ENCODE data around the gene ADGRD1.
"Not testable (repeated sequence)": the region's sequence is repeated elsewhere in the genome, so short reads cannot be mapped to it uniquely, and the experiment has no call there.

ADGRD1 gene

GRCh38 chr12:131126662-131127173, 173.0 kb downstream of the ADGRD1 start:
- DNase-seq = no peak

DNA sequence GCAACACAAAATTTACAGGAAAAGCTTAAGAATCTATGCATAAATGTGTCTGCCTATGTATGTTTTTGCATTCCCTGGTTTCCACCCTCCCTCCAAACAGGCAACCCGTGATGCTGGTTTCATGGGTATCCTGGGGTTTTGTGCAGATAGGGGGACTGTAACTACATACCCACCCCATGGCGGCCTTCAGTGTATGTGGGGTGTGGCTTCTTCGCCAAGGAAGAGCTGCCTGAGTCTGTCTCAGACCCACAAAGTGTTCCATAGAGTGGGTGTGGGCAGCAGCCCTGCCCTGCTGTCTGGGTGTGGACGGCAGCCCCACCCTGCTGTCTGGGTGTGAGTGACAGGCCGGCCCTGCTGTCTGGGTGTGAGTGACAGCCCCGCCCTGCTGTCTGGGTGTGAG, 174.8 kb downstream of the ADGRD1 start:
- no peak for DNase-seq

DNA sequence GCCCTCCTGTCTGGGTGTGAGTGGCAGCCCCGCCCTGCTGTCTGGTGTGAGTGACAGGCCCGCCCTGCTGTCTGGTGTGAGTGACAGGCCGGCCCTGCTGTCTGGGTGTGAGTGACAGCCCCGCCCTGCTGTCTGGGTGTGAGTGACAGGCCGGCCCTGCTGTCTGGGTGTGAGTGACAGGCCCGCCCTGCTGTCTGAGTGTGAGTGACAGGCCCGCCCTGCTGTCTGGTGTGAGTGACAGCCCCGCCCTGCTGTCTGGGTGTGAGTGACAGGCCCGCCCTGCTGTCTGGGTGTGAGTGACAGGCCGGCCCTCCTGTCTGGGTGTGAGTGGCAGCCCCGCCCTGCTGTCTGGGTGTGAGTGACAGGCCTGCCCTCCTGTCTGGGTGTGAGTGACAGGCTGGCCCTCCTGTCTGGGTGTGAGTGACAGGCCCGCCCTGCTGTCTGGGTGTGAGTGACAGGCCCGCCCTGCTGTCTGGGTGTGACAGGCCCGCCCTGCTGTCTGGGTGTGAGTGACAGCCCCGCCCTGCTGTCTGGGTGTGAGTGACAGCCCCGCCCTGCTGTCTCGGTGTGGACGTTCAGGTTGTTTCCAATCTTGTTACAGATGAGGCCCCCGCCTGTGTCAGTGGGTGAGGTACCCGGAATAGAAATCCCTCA, 175.4 kb downstream of the ADGRD1 start:
- not testable (repeated sequence) for DNase-seq

- DNase-seq = no peak
Measured at GRCh38 chr12:131129839-131130238, 176.1 kb downstream of the ADGRD1 start.

DNA sequence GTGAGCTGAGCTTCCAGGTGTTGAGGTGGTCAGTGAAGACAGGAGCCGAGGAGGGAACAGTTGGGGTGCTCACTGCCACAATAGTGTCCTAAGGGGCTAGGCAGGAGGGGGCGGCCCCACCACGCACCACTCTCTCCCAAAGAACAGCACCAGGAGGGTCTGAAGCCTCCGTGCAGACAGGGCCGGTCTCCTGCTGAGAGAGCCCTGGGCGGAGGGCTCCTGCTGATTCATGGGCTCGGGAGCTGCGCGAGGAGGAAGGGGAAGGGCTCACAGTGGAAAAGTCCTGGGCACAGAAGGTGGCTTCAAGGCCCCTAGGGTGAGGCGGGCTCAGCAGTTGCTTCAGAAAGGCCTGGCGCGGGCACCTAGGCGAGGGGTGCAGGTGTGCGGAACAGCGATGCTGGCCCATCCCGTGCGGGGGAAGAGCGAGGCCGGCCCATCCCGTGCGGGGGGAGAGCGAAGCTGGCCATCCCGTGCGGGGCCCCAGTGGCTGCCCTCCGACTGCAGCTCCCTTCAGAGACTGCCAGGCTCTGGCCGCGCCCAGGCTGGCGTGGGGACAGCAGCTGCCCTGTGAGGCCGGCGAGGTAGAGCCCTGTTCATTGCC, 176.7 kb downstream of the ADGRD1 start:
- DNase-seq = no peak

GRCh38 chr12:131131077-131131807, 177.5 kb downstream of the ADGRD1 start:
- DNase-seq = no peak

DNA sequence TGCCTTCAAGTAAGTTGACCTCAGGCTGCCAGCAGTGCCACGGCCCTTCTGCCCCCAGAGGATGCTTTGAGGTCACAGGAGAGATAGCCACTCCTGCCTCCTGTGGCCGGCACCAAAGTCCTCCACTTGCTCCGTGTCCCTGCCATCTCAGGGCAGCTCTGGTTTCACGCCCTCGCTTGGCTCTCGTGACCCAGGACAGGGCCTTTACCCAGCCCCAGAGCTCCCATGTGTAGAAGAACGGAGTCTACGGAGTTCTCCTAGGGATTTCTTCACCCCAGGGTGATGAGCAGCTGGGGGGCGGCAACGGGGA, 178.1 kb downstream of the ADGRD1 start:
- DNase-seq = no peak

DNA sequence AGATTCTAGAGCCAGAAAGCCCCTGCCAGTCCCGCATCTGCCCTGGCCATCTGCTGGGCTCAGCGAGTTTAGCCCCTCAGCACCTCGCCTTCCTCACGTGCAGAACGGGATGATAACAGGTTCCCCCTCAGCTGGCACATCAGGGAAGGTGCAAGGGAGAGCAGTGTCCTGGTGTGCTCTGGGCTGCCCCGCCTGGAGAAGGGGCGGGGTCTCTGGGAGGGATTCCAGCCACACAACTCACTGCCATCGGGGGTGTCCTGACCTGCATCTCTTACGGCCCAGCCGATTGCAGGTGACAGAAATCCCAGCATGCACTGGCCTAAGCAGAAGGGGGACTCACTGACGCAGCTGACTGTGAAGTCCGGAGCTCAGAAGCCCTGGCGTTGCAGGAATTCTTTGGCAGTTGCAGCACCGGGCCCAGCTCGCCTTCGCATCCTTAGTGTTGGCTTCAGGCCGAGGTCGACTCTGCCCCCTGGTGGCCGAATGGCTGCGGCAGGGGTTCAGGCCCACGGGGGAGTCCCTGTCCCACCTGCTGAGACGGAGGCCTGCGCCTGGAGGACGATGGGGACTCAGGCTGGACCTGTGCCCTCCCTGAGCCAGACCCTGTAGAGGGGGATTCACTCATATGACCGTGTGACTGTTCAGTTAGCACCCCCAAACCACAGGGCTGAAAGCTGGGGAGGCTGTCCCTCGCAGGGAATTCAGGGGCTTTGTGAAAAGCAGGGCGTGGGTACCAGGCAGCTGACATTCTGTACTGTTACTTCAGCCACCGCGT, 178.6 kb downstream of the ADGRD1 start:
- DNase-seq = peak; percentile 81

DNA sequence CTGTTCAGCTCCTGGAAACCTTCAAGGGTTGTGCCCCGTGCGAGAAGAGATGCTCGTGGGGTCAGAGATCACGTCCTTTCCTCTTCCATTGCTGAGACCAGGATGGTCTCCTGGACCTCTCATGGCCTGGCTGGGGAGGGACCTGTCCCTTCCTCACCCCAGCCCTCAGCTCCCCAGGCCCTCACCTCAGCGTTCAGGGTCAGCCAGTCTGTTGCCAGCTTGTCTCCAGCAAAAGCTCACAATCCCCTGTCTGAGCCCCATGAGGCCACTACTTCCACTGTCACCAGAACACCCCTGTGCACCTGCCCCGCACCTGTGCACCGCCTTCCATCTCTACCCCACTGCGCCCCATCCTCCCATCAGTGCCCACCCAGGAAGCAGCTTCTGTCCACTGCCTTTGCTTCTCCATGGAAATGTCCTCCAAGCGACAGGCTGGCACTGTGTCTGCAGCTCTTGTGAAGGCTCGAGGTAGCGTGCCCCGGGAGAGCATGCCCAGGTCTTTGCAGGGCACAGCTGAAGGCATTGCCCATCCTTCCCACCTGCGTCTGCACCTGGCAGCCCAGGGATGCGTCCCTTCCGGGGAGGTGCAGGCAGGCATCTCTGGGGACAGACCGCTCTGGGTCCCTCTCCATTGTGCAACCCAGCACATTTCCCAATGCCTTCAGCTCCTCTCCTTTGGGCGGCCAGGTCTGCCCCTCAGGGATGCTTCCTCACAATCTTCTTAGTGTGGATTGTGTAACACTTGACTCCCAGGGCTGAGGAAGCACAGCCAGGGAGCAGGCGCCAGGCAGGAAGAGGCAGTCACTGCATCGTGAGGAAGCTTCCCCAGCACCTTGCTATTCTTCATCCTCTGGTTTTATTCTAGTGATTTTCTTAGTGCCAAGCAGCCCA, 179.6 kb downstream of the ADGRD1 start:
- no peak for DNase-seq

- no peak for DNase-seq
Measured at GRCh38 chr12:131133994-131134393, 180.3 kb downstream of the ADGRD1 start.

- DNase-seq = no peak
Measured at GRCh38 chr12:131134523-131135310, 181.0 kb downstream of the ADGRD1 start.

GRCh38 chr12:131135311-131135785, 181.6 kb downstream of the ADGRD1 start:
- DNase-seq = no peak

GRCh38 chr12:131135786-131136538, 182.3 kb downstream of the ADGRD1 start:
- DNase-seq = no peak

DNA sequence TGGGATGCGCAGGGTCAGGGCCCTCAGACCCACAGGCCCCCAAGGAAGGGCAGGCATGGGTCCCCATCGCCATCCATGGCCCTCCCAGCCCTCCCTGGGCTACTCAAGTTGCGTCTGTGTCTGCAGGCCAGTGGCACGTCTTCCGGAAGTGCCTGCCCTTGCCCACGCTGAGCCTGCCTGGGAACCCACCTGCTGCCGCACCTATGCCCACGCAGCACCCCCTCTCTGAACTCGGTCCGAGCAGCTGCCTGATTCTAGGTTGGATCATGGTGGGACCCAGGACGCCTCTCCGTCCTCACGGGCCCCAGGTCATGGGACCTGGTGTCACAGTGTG, 182.8 kb downstream of the ADGRD1 start:
- DNase-seq = no peak

DNA sequence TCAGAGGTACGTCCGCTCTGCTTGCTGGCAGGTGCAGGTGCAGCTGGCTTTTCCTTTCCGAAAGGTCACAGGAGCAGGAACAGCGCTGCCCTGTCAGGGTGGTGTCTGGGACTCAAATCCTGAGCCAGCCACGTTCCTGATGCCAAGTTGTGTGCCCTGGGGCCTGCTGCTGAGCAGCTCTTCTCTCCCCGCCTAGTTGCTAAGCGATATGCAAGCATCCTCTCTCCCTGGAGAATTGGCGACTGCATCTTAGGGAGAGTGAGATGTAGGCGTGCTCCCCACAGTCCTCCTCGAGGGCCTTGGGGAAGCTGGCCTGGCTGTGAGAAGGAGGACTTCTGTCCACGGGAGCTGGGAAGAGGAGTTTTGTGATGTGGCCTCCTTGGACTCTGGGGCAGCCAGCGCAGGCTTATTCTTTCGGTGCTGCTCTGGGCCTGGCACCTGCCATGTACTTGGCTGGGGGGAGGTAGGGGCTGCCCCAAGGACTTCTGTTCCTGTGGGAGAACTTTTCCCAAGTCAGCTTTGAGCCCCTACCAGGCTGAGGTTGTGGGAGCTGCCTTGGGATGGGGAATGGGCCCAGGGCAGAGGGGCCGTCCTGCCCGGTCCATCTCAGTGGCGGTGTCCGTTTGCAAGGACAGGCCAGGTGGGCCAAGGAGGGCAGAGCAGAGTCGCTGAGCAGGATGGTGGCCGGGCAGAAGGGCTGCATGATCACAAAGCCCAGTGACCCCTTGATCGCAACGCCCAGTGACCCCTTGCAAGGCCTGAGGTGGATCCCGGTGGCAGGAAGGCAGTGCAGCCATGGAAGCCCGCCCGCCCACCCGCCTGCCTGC, 183.5 kb downstream of the ADGRD1 start:
- no peak for DNase-seq

DNA sequence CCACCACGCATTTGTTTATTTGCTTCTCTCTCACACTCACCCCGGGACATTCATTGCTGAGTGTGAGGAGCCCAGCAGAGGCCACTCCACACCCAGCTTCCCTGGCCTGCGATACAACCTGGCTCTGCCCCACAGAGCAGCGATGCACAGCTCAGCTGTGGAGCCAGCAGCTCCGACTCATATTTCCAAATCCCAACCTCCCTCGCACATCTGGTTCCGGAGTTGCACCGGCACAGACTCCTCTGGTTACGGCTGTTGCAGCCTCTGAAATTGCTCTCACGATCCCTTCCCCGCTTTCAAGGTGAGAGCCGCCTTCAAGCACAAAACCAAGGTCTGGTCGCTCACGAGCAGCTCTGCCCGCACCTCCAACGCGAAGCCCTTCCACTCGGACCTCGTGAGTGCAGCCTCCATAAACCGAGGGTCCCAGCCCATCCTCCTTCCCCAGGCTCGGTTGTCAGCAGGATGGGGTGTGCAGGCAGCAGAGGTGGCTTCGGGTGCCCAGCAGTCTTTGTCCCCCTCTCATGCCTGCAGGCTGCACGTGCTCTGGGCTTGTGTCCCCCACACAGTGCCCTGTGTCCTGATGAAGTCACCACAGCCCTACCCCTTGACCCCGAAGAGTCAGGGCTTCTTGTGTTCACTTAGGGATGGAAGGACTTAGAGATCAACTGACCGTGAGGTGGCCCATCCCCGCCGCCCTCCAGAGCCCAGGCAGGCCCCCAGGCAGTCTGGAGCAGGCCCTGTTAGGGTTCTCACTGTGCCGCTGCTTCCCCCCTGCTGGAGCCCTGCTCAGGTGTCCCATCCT, 184.3 kb downstream of the ADGRD1 start:
- DNase-seq = no peak

DNA sequence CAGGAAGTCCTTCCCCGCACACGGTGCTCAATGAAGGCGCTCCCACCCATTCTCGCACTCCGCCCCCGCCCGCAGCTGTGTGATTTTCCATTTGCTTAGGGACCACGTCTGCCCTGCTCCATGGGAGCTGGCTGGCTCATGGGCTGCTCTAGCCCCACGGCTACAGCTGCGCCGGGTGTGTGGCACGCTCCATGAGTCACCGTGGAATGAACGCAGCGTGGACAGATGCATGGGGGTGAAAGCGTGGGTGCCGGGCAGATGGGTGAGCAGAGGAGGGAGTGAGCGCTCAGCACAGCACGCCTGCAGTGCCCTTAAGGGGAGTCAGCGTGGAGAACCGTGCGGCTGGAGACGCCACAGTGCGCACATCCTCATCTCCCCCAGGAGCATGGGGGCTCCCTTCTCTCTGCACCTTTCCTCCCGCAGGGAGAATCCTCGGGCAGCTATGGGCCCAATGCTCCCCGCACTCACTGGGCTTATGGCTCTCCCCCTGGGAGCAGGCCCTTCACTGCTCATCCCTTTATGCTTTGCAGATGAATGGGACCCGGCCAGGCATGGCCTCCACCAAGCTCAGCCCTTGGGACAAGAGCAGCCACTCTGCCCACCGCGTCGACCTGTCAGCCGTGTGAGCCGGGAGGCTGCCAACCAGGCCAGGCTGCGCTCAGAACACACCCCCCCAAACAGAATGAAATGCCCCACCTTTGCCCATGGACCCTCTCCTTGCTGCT, 185.1 kb downstream of the ADGRD1 start:
- no peak for DNase-seq

GRCh38 chr12:131139363-131140068, 185.8 kb downstream of the ADGRD1 start:
- DNase-seq = no peak
